Fibroblast of skin of right quadriceps (primary cell): ENCODE results near the gene ASZ1.
"Not testable (repeated sequence)": the region's sequence is repeated elsewhere in the genome, so short reads cannot be mapped to it uniquely, and the experiment has no call there.

Source experiments
- DNase-seq: peaks from one replicate; pipeline ENCODE4 v3.0.0-alpha.2; 2013

Gene ASZ1

GRCh38 chr7:117427258-117427701 is at the start of gene ASZ1:
TSS of gene ASZ1 (minus strand) at chr7:117427493. CDS start at chr7:117427460, 33 bp downstream.
- no peak for DNase-seq

DNA sequence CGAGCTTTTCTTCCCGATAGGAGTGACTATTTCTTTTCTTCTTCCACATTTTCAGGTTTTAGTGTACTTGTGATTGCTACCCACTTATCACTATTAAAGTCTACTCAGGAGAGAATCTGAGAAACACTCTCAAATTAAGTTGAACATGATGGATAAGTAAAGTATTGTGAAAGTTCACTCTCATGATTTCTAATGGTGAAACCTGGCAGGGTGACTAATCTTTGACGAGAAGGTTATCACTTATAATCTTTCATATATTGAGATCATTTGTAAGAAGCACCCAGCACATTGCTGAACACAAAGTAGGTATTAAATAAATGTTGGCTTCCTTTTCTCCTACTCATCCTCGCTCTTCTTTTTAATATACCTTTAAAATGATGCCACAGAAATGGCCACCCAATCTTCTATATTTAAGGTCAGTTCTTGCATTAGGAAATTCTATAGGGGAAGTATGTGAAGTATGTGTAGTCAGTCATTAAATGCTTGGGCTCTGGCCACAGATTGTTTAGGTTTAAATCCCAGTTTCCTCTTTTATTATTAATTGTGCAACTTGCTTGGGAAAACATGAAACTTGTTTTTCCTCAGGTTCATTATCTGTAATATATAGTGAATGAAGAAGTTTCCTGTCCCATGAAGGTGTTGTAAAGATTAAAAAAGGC is 49.4 kb upstream of the ASZ1 start:
- DNase-seq = no peak

- no peak for DNase-seq
Measured at GRCh38 chr7:117472335-117472734, 45.0 kb upstream of the ASZ1 start.

GRCh38 chr7:117470777-117471176 is 43.5 kb upstream of the ASZ1 start:
- no peak for DNase-seq

GRCh38 chr7:117468174-117468573 is 40.9 kb upstream of the ASZ1 start:
- no peak for DNase-seq

DNA sequence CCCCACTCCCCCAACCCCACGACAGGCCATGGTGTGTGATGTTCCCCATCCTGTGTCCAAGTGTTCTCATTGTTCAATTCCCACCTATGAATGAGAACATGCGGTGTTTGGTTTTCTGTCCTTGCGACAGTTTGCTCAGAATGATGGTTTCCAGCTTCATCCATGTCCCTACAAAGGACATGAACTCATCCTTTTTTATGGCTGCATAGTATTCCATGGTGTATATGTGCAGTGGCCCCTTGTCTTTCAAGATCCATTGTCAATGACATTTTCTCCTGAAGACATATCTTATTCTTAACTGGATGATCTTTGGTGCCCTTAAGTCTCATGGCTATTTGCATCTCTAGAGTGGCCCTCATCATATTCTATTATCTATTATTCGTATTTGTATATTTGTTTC is 33.5 kb upstream of the ASZ1 start:
- DNase-seq = not testable (repeated sequence)

DNA sequence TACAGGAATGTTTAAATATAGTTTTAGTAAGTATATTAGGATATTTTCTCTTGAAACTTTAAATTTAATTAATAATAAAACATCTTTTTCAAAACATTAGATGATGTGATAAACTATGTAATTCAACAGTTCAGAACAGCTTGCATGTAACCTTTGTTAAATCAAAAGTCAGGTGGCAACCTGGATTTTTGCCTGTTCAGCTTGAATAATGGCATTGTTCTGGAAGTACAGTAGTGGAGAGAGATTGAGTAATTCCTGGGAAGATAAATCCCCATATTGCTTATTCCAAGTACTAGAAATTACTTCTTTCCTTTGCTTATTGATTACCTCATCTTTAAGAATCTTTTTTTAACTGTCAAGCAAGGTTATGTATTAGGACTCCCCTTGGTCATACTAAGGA is 32.4 kb upstream of the ASZ1 start:
- no peak for DNase-seq

- DNase-seq = peak; percentile 9
Measured at GRCh38 chr7:117458977-117459583, 31.8 kb upstream of the ASZ1 start.

DNA sequence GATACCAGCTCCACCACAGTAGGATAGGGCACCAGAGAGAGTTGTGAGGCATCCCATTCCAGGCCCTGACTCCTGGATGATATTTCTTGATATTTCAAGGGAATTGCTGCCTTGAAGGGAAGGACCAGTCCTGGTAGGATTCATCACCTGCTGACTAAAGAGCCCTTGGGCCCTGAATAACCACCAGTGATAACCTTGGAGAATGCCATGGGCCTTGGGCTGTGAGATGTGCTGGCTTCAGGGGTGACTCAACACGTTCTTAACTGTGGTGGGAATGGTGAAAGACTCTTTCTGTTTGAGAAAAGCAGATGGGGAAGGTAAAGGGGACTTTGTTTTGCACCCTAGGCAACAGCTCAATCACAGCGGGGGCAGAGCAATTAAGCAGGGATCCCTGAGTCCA is 21.4 kb upstream of the ASZ1 start:
- DNase-seq = no peak

DNA sequence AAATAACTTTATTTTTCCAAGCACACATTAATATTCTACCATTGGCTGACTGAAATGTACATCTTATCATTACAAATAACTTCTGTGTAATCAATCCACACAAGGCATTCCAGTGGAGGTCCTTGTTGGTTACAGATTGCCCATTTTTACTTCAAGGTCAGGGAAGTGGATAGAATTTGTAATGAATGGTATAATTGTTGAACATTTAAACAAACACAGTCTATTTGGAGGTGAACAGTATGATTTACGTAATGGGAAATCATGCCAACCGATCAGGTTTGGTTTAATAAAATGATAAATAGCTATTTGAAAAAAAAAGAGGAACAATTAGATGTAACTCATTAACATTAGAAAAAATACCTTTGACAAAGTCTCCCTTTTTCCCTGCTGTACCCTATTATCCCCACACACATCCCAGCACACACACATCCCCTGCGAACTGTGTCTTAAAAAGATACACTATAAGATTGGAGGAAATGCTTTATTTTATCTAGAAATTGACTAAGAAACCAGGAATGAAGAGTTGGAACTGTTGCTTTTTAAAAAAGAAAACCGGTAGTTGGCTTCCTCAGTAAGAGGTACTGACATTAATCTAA is 19.0 kb upstream of the ASZ1 start:
- no peak for DNase-seq

DNA sequence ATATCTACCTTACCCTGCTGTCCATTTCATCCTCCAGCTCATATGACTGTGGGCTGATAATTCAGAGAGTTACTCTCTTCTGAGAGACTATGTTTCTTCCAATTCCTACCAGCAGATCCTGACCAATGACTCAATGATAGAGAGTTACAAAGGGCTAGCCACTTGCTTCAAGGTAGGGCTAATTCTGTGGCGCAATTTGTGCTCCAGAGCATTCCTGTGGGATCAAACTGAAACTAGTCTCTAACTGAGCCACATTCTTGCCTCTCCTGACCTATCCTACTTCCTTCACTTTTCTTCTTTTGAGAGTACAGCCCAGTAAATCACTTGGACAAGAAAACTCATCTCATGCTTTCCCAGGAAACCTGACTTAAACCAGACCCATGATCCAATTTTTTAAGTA is 17.9 kb upstream of the ASZ1 start:
- DNase-seq = no peak

- DNase-seq = no peak
Measured at GRCh38 chr7:117444646-117445045, 17.4 kb upstream of the ASZ1 start.

DNA sequence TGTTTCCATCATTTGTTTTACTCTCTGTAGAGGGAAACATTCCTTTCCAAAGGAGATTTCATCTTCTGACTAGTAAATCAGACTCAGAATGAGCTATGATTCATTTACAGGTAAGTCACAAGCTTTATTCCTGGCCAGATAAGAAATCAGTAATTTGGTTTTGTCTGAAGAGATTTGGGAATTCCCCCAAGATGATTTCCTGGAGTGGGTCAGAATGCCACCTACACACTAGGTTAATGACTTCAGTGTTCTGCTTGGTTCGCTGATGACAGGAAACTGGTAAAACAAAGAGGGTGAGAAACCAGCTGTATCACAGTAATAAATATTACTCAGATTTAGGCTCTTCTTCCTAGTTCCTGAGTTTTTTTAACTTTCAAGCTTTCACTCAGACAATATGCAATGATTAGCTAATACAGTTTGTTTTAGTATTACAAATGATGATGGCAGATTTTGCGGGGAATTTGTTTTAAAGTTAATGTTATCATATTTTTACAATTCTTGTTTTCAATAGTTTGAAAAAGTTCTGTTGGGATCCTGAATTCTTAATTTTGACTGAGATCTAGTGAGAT is 8.3 kb upstream of the ASZ1 start:
- DNase-seq = no peak

DNA sequence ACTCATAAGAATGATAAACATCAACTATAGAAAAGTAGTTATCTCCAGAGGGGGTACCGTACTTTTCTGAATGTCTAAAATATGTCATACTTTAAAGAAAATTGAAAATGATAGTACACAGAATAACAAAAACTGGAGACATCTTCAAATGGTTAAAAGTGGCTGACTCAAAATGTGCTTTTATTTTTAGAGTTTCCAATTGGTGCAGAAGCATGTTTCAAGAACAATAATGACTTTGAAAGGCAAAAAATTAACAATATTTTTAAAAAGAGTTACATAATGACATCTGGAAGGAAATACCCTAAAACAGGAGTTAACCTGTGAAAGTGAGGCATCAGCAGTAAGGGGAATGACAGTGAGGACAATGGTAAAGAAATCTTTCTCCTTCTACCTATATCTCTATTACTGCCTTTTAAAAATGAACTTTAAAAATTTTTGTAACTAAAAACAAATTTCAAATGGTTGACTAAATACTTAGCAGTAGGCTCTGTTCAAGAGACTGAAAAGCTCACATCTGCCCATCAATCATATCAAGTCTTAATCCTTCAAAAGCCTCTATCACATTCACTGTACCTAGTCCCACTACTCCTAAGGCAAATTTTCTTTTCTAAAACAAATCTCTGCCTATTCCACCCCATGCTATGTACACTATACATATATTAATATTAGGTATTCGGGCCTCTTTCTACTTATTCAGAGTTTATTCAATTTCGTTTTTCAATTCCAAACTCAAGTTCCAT is 3.0 kb downstream of the ASZ1 start:
- no peak for DNase-seq

DNA sequence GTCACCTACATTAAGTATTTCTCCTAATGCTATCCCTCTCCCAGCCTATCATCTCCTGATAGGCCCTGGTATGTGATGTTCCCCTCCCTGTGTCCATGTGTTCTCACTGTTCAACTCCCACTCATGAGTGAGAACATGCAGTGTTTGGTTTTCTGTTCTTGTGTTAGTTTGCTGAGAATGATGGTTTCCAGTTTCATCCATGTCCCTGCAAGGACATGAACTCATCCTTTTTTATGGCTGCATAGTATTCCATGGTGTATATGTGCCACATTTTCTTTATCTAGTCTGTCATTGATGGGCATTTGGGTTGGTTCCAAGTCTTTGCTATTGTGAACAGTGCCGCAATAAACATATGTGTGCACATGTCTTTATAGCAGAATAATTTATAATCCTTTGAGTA is 12.7 kb downstream of the ASZ1 start:
- DNase-seq = not testable (repeated sequence)

GRCh38 chr7:117412946-117413559 is 14.2 kb downstream of the ASZ1 start:
- DNase-seq = no peak

- DNase-seq = no peak
Measured at GRCh38 chr7:117412390-117412789, 14.9 kb downstream of the ASZ1 start.

- no peak for DNase-seq
Measured at GRCh38 chr7:117411539-117411938, 15.8 kb downstream of the ASZ1 start.

- DNase-seq = no peak
Measured at GRCh38 chr7:117408831-117409230, 18.5 kb downstream of the ASZ1 start.

DNA sequence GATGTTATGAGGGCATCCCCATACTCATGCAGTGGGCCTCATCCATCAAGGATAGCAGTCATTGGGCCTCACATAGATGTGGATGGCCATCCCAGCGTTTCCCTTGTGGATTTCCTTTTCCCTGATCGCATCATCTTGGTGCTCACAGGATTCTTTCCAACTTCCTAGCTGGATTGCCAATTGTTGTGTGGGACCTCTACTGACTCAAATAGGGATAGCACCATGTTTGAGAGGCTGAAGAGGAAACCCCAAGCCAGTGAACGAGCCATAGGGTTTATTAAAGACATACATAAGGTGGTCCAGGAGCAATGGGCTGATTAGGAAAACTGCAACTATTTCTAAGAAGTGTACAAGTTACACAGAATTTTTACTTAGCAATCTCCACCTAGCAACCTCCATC is 21.8 kb downstream of the ASZ1 start:
- no peak for DNase-seq

- DNase-seq = no peak
Measured at GRCh38 chr7:117403737-117404136, 23.6 kb downstream of the ASZ1 start.

DNA sequence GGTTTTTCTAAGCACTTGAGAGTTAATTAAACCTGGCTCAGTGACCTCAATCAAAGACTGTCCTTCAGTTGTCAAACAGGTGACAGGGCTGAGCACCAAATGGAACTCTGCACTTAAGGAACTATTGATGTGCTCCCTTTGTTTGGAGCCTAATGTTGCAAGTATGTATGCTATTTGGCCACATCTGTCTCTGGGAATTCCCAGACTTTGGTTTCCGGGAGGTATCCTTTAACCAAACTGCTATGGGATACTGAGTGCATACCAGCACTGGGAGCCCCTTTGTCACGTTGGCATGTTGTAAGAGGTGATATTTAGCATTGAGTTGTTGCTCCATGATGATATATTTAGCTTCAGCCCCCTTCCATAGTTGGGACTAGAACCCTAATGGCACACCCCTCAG is 25.2 kb downstream of the ASZ1 start:
- peak; percentile 40 for DNase-seq
